Measurements from ENCODE around the gene SPOCK1.

SPOCK1 gene

GRCh38 chr5:137205231-137206027 is 293.7 kb downstream of the SPOCK1 start:
- Histone ChIP-seq H3K4me1 (ENCODE audit: control insufficient read depth, insufficient read depth, low read length) (peaks cover 4% of the 10 kb centered on the region), H3K27me3 (ENCODE audit: control insufficient read depth, insufficient read depth, low read length) (no peaks in the 10 kb centered on the region), H3K9ac (ENCODE audit: low read length) (no peak overlapping the region), H3K4me3 (ENCODE audit: low read length) (no peak overlapping the region), H3K36me3 (ENCODE audit: control insufficient read depth, insufficient read depth, low read length) (no peaks in the 10 kb centered on the region), H3K27ac (ENCODE audit: low read depth, low read length) (no peak overlapping the region)

GRCh38 chr5:137203011-137203632 is 296.0 kb downstream of the SPOCK1 start:
- no peaks in the 10 kb centered on the region for H3K27me3 ChIP-seq (ENCODE audit: control insufficient read depth, insufficient read depth, low read length)
- H3K4me1 ChIP-seq (ENCODE audit: control insufficient read depth, insufficient read depth, low read length) = peaks cover 4% of the 10 kb centered on the region
- H3K9ac ChIP-seq (ENCODE audit: low read length) = no peak overlapping the region
- H3K36me3 ChIP-seq (ENCODE audit: control insufficient read depth, insufficient read depth, low read length) = no peaks in the 10 kb centered on the region
- H3K4me3 ChIP-seq (ENCODE audit: low read length) = no peak overlapping the region
- no peak overlapping the region for H3K27ac ChIP-seq (ENCODE audit: low read depth, low read length)

- H3K4me1 ChIP-seq (ENCODE audit: control insufficient read depth, insufficient read depth, low read length) = peaks cover 4% of the 10 kb centered on the region
These were observed 297.2 kb downstream of the SPOCK1 start for GRCh38 chr5:137201876-137202275.

GRCh38 chr5:137200906-137201700 is 298.0 kb downstream of the SPOCK1 start:
- no peak overlapping the region for H3K27ac ChIP-seq (ENCODE audit: low read depth, low read length)
- H3K36me3 ChIP-seq (ENCODE audit: control insufficient read depth, insufficient read depth, low read length) = no peaks in the 10 kb centered on the region
- no peak overlapping the region for H3K9ac ChIP-seq (ENCODE audit: low read length)
- H3K4me1 ChIP-seq (ENCODE audit: control insufficient read depth, insufficient read depth, low read length) = no peaks in the 10 kb centered on the region
- H3K4me3 ChIP-seq (ENCODE audit: low read length) = no peak overlapping the region
- H3K27me3 ChIP-seq (ENCODE audit: control insufficient read depth, insufficient read depth, low read length) = no peaks in the 10 kb centered on the region

More at GRCh38 chr5:137201876-137202275, 297.2 kb downstream of the SPOCK1 start:
- no peaks in the 10 kb centered on the region for H3K27me3 ChIP-seq (ENCODE audit: control insufficient read depth, insufficient read depth, low read length)
- no peak overlapping the region for H3K9ac ChIP-seq (ENCODE audit: low read length)
- H3K4me3 ChIP-seq (ENCODE audit: low read length) = no peak overlapping the region
- no peak overlapping the region for H3K27ac ChIP-seq (ENCODE audit: low read depth, low read length)
- no peaks in the 10 kb centered on the region for H3K36me3 ChIP-seq (ENCODE audit: control insufficient read depth, insufficient read depth, low read length)

- no peaks in the 10 kb centered on the region for H3K27me3 ChIP-seq (ENCODE audit: control insufficient read depth, insufficient read depth, low read length)
- no peak overlapping the region for H3K9ac ChIP-seq (ENCODE audit: low read length)
- no peak overlapping the region for H3K4me3 ChIP-seq (ENCODE audit: low read length)
- H3K27ac ChIP-seq (ENCODE audit: low read depth, low read length) = no peak overlapping the region
- H3K36me3 ChIP-seq (ENCODE audit: control insufficient read depth, insufficient read depth, low read length) = no peaks in the 10 kb centered on the region
- H3K4me1 ChIP-seq (ENCODE audit: control insufficient read depth, insufficient read depth, low read length) = no peaks in the 10 kb centered on the region
These were observed 299.2 kb downstream of the SPOCK1 start for GRCh38 chr5:137199966-137200365.

GRCh38 chr5:137199201-137199600 is 299.9 kb downstream of the SPOCK1 start:
- H3K27ac ChIP-seq (ENCODE audit: low read depth, low read length) = no peak overlapping the region
- no peak overlapping the region for H3K9ac ChIP-seq (ENCODE audit: low read length)
- H3K27me3 ChIP-seq (ENCODE audit: control insufficient read depth, insufficient read depth, low read length) = no peaks in the 10 kb centered on the region
- no peak overlapping the region for H3K4me3 ChIP-seq (ENCODE audit: low read length)
- H3K36me3 ChIP-seq (ENCODE audit: control insufficient read depth, insufficient read depth, low read length) = no peaks in the 10 kb centered on the region
- no peaks in the 10 kb centered on the region for H3K4me1 ChIP-seq (ENCODE audit: control insufficient read depth, insufficient read depth, low read length)

- H3K36me3 ChIP-seq (ENCODE audit: control insufficient read depth, insufficient read depth, low read length) = no peaks in the 10 kb centered on the region
- H3K4me3 ChIP-seq (ENCODE audit: low read length) = no peak overlapping the region
- no peak overlapping the region for H3K9ac ChIP-seq (ENCODE audit: low read length)
- H3K27me3 ChIP-seq (ENCODE audit: control insufficient read depth, insufficient read depth, low read length) = no peaks in the 10 kb centered on the region
- H3K4me1 ChIP-seq (ENCODE audit: control insufficient read depth, insufficient read depth, low read length) = peaks cover 4% of the 10 kb centered on the region
- H3K27ac ChIP-seq (ENCODE audit: low read depth, low read length) = no peak overlapping the region
These were observed 303.6 kb downstream of the SPOCK1 start for GRCh38 chr5:137195483-137195882.

- no peaks in the 10 kb centered on the region for H3K27me3 ChIP-seq (ENCODE audit: control insufficient read depth, insufficient read depth, low read length)
- no peaks in the 10 kb centered on the region for H3K36me3 ChIP-seq (ENCODE audit: control insufficient read depth, insufficient read depth, low read length)
- H3K4me3 ChIP-seq (ENCODE audit: low read length) = no peak overlapping the region
- no peak overlapping the region for H3K9ac ChIP-seq (ENCODE audit: low read length)
- peaks cover 4% of the 10 kb centered on the region for H3K4me1 ChIP-seq (ENCODE audit: control insufficient read depth, insufficient read depth, low read length)
- no peak overlapping the region for H3K27ac ChIP-seq (ENCODE audit: low read depth, low read length)
These were observed 304.8 kb downstream of the SPOCK1 start for GRCh38 chr5:137194300-137194699.

- Histone ChIP-seq H3K4me1 (ENCODE audit: control insufficient read depth, insufficient read depth, low read length) (peaks cover 4% of the 10 kb centered on the region), H3K27ac (ENCODE audit: low read depth, low read length) (no peak overlapping the region), H3K4me3 (ENCODE audit: low read length) (no peak overlapping the region), H3K36me3 (ENCODE audit: control insufficient read depth, insufficient read depth, low read length) (no peaks in the 10 kb centered on the region), H3K27me3 (ENCODE audit: control insufficient read depth, insufficient read depth, low read length) (no peaks in the 10 kb centered on the region), H3K9ac (ENCODE audit: low read length) (no peak overlapping the region)
These were observed 306.8 kb downstream of the SPOCK1 start for GRCh38 chr5:137192293-137192743.

GRCh38 chr5:137191179-137191578 is 307.9 kb downstream of the SPOCK1 start:
- Histone ChIP-seq H3K27ac (ENCODE audit: low read depth, low read length) (no peak overlapping the region), H3K4me3 (ENCODE audit: low read length) (no peak overlapping the region), H3K4me1 (ENCODE audit: control insufficient read depth, insufficient read depth, low read length) (peaks cover 4% of the 10 kb centered on the region), H3K36me3 (ENCODE audit: control insufficient read depth, insufficient read depth, low read length) (no peaks in the 10 kb centered on the region), H3K27me3 (ENCODE audit: control insufficient read depth, insufficient read depth, low read length) (no peaks in the 10 kb centered on the region), H3K9ac (ENCODE audit: low read length) (no peak overlapping the region)

- Histone ChIP-seq H3K4me1 (ENCODE audit: control insufficient read depth, insufficient read depth, low read length) (peaks cover 4% of the 10 kb centered on the region), H3K27me3 (ENCODE audit: control insufficient read depth, insufficient read depth, low read length) (no peaks in the 10 kb centered on the region), H3K9ac (ENCODE audit: low read length) (no peak overlapping the region), H3K36me3 (ENCODE audit: control insufficient read depth, insufficient read depth, low read length) (no peaks in the 10 kb centered on the region), H3K27ac (ENCODE audit: low read depth, low read length) (no peak overlapping the region), H3K4me3 (ENCODE audit: low read length) (no peak overlapping the region)
These were observed 308.7 kb downstream of the SPOCK1 start for GRCh38 chr5:137190441-137190840.

- H3K27me3 ChIP-seq (ENCODE audit: control insufficient read depth, insufficient read depth, low read length) = no peaks in the 10 kb centered on the region
- no peaks in the 10 kb centered on the region for H3K36me3 ChIP-seq (ENCODE audit: control insufficient read depth, insufficient read depth, low read length)
- H3K4me1 ChIP-seq (ENCODE audit: control insufficient read depth, insufficient read depth, low read length) = peaks cover 4% of the 10 kb centered on the region
- no peak overlapping the region for H3K27ac ChIP-seq (ENCODE audit: low read depth, low read length)
- H3K9ac ChIP-seq (ENCODE audit: low read length) = no peak overlapping the region
- H3K4me3 ChIP-seq (ENCODE audit: low read length) = no peak overlapping the region
These were observed 309.1 kb downstream of the SPOCK1 start for GRCh38 chr5:137190031-137190430.

Data from rectal smooth muscle tissue (tissue), 1 donor.